NB4 (cell line): Measurements from ENCODE around the gene MBOAT1.

Source experiments
- DNase-seq: peaks from one replicate; pipeline ENCODE4 v3.0.0; 2010; ENCODE audit warnings: low read depth
- H3K4me3 ChIP-seq: one replicate; pipeline ENCODE4 v1.5.1; 2011; ENCODE audit warnings: mild to moderate bottlenecking, low read depth, low read length, moderate library complexity
- MYC ChIP-seq: IDR thresholded peaks from 2 replicates; pipeline ENCODE4 v1.6.1; 2011; ENCODE audit warnings: low read depth, low read length
- POLR2A ChIP-seq: IDR thresholded peaks from 2 replicates; pipeline ENCODE4 v1.6.1; 2011; ENCODE audit warnings: mild to moderate bottlenecking; ENCODE audit not compliant: insufficient read length; ENCODE audit errors: extremely low read depth
- TF ChIP-seq, protein P1 (sequence below): IDR thresholded peaks from one replicate; pipeline ENCODE4 v1.5.1; 2012; ENCODE audit warnings: low read depth, low read length
- TF ChIP-seq, protein P2 (sequence below): IDR thresholded peaks from 2 replicates; pipeline ENCODE4 v1.6.1; 2011; ENCODE audit warnings: low read depth, low read length

MBOAT1 gene

DNA sequence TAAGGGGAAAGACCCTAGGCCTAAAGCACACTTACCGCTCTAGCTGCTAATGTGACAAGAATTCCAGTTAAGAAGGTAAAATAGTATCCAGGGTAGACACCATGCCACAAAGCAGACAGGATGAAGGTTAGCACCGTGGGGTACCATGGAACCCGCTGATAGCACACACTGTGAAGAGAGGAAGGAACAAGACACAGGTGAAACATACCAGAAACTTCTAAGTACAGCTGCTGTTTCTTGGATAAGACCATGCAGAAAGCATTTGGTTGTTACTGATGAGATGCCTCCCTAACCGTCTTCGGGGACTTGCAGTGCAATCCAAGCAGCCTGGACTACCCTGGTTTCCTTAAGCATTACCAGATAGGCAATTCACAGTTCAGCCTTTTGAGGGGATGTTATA, 99.4 kb downstream of the MBOAT1 start:
- DNase-seq: no peak
- no peak overlapping the region for H3K4me3 ChIP-seq
- TF ChIP-seq MYC (no peak), POLR2A (no peak)
- TF ChIP-seq, protein P1, sequence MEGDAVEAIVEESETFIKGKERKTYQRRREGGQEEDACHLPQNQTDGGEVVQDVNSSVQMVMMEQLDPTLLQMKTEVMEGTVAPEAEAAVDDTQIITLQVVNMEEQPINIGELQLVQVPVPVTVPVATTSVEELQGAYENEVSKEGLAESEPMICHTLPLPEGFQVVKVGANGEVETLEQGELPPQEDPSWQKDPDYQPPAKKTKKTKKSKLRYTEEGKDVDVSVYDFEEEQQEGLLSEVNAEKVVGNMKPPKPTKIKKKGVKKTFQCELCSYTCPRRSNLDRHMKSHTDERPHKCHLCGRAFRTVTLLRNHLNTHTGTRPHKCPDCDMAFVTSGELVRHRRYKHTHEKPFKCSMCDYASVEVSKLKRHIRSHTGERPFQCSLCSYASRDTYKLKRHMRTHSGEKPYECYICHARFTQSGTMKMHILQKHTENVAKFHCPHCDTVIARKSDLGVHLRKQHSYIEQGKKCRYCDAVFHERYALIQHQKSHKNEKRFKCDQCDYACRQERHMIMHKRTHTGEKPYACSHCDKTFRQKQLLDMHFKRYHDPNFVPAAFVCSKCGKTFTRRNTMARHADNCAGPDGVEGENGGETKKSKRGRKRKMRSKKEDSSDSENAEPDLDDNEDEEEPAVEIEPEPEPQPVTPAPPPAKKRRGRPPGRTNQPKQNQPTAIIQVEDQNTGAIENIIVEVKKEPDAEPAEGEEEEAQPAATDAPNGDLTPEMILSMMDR: no peak
- TF ChIP-seq, protein P2, sequence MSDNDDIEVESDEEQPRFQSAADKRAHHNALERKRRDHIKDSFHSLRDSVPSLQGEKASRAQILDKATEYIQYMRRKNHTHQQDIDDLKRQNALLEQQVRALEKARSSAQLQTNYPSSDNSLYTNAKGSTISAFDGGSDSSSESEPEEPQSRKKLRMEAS: no peak

DNA sequence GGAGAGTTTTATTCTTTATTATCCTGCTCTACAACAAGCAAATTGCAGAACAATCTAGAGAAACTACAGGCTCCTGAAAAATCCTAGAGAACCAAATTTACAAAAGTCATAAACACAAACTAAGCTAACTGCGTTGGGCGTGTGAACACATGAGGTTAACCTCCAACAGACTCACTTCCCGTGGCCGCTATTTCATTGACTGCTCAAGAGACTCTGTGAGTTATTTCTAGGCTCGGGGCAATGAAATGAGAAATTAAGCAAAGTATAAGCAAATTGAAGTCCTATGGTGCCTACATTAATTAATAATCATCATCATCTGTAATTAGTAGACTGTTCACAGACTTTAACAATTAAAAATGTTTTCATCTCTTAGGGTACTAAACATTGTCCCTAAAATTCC, 100.0 kb downstream of the MBOAT1 start:
- TF ChIP-seq, protein P2: no peak
- TF ChIP-seq, protein P1: no peak
- TF ChIP-seq POLR2A (no peak), MYC (no peak)
- DNase-seq: no peak
- no peak overlapping the region for H3K4me3 ChIP-seq

DNA sequence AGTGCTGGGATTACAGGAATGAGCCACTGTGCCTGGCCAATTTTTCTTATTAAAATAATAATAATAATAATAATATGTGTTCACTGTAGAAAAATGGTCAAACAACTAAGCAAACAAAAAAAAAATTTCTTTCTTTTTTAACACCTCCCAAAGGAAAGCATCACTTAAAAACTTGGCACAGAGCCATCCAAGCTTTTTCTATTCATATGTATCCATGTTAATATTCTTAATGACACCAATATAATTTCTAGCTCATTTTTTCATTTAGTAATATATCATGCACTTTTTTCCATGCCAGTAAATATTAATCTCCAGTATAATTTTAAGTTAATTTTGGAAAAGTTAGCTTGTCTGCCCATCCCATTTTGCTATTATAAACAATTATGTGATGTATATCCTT, 101.8 kb downstream of the MBOAT1 start:
- no peak overlapping the region for H3K4me3 ChIP-seq
- DNase-seq: no peak
- TF ChIP-seq, protein P2: no peak
- TF ChIP-seq, protein P1: no peak
- TF ChIP-seq MYC (no peak), POLR2A (no peak)

DNA sequence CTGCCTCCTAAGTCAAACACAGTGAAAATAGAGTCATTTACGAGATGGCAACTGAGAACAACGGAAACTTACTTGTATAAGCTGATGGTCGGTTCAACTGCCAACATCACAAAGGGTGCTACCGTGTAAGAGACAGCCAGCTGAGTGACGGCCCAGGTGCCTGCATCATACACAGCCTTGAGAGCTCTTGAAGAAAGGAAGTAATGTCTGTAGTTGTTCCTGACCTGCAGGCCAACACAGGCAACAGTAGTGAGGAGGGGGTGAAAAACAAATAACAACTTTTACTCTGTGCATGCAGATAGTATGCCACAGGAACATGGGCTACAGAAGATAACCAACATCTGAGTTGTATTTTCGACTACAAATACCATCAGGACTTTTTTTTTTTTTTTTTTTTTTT, 102.7 kb downstream of the MBOAT1 start:
- TF ChIP-seq, protein P2: no peak
- TF ChIP-seq POLR2A (no peak), MYC (no peak)
- TF ChIP-seq, protein P1: no peak
- no peak overlapping the region for H3K4me3 ChIP-seq
- DNase-seq: no peak

DNA sequence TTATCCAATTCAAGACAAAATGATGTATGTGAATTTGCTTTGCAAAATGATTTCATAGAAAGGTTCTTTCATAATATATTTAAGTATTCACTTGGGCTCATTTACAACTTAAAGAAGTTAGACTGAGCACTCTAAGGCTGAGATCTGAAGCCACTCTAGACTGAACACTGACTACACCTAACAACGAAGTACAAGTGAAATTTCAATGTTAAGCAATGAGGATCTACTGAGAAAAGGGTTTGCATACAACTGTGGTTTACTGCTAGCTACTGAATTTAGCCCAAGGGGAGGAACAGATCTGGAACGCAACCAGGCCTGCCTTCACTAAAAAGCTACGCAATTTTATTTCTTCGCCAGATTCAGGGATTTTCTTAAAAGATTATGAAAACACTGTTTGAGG, 106.4 kb downstream of the MBOAT1 start:
- no peak for DNase-seq
- TF ChIP-seq, protein P2: no peak
- TF ChIP-seq POLR2A (no peak), MYC (no peak)
- TF ChIP-seq, protein P1: no peak
- no peak overlapping the region for H3K4me3 ChIP-seq

DNA sequence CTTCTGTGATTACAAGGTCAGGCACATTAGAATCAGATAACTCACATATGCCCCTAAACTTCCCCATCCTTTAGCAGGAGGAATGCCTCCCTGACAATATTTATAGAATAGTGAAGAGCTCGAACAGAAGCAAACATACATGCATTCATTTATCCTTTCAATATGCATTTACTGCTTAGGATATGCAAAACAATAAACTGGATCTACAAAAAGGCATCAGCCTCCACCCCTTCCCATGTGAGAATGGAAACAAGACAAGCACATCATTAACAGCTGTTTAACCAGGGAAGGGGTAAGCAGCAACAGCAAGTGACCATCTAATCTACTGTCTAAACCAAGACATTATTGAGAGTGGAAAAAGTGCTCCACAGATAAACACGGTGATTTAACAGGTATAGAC, 107.6 kb downstream of the MBOAT1 start:
- no peak for DNase-seq
- H3K4me3 ChIP-seq: no peak overlapping the region
- TF ChIP-seq POLR2A: no peak
- TF ChIP-seq, protein P1: no peak
- TF ChIP-seq MYC: no peak
- TF ChIP-seq, protein P2: no peak
